ENCODE results near the gene TEX101. TPM values are rescaled to one million over a fixed set of nuclear protein-coding genes. Genes with fewer than 3 reads are reported as not detected.

TEX101 gene
- total RNA-seq, 4 donors from 2014 or later = not detected

DNA sequence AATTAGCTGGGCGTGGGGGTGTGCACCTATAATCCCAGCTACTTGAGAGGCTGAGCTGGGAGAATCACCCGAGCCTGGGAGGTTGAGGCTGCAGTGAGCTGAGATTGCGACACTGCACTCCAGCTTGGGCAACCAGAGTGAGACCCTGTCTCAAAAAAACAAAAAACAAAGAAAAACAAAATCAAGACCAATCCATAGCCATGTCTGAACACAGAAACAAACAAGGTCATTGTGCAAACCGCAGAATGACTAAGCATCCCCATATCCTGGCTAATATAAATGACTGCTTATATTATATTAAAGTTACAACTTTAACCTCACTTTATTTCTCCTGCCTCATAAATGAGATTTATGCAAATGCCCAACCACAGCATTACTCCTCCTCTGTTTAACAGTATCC, 53.0 kb downstream of the TEX101 start:
- in situ Hi-C loops (cut with MboI; ENCODE audit: low sequenced_read_pairs in 4 of 4) = no loop called here
- no peak for DNase-seq
- TF ChIP-seq, protein P1, sequence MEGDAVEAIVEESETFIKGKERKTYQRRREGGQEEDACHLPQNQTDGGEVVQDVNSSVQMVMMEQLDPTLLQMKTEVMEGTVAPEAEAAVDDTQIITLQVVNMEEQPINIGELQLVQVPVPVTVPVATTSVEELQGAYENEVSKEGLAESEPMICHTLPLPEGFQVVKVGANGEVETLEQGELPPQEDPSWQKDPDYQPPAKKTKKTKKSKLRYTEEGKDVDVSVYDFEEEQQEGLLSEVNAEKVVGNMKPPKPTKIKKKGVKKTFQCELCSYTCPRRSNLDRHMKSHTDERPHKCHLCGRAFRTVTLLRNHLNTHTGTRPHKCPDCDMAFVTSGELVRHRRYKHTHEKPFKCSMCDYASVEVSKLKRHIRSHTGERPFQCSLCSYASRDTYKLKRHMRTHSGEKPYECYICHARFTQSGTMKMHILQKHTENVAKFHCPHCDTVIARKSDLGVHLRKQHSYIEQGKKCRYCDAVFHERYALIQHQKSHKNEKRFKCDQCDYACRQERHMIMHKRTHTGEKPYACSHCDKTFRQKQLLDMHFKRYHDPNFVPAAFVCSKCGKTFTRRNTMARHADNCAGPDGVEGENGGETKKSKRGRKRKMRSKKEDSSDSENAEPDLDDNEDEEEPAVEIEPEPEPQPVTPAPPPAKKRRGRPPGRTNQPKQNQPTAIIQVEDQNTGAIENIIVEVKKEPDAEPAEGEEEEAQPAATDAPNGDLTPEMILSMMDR (IDR thresholded peaks at IDR 0.05 in 4 of 5, conservative IDR thresholded peaks at IDR 0.05 in 1 of 5) = no peak
- TF ChIP-seq POLR2A (IDR thresholded peaks at IDR 0.05) = no peak
- no peak for ATAC-seq
- H3K9me3 ChIP-seq = no peaks in the 10 kb centered on the region
- H3K27ac ChIP-seq = no peak overlapping the region
- no peaks in the 10 kb centered on the region for H3K36me3 ChIP-seq
- H3K27me3 ChIP-seq = peaks cover 12 to 32% (median 18%) of the 10 kb centered on the region in 3 donors
- H3K4me3 ChIP-seq = no peak overlapping the region
- intact Hi-C loops (cut with DNase I; ENCODE audit: low total_unique reads) = no loop called here
- H3K4me1 ChIP-seq = no peaks in the 10 kb centered on the region

Other genes starting within 250 kb of the TEX101 start
- gene PSG5, start 228.4 kb upstream of the TEX101 start, total RNA-seq = not detected
- gene PSG4, start 209.3 kb upstream of the TEX101 start, total RNA-seq = not detected
- not detected for gene PSG9, start 145.4 kb upstream of the TEX101 start, total RNA-seq
- gene CD177, start 61.2 kb upstream of the TEX101 start, total RNA-seq = 1 to 10 TPM in 3 of 4 donors, not detected in 1; 1.3 to 2.9 (median 2.6) TPM
- not detected for gene LYPD3, start 50.7 kb downstream of the TEX101 start, total RNA-seq
- 1 to 10 TPM; 1.5 to 9.6 (median 6.7) TPM for gene PHLDB3, start 89.9 kb downstream of the TEX101 start, total RNA-seq
- 10 to 100 TPM; 18.6 to 34.8 (median 29.2) TPM for gene ETHE1, start 112.3 kb downstream of the TEX101 start, total RNA-seq
- gene ZNF575, start 118.3 kb downstream of the TEX101 start, total RNA-seq = not detected
- 10 to 100 TPM in 3 of 4 donors, 1 to 10 TPM in 1; 9.3 to 20.3 (median 16.7) TPM for gene XRCC1, start 160.6 kb downstream of the TEX101 start, total RNA-seq
- 1 to 10 TPM in 1 of 4 donors, not detected in 3; 1.2 TPM for gene PINLYP, start 160.9 kb downstream of the TEX101 start, total RNA-seq
- 10 to 100 TPM; 20.2 to 25.8 (median 23.6) TPM for gene IRGQ, start 181.2 kb downstream of the TEX101 start, total RNA-seq
- 10 to 100 TPM in 2 of 4 donors, 1 to 10 TPM in 2; 6.9 to 19.8 (median 11.6) TPM for gene ZNF576, start 181.7 kb downstream of the TEX101 start, total RNA-seq
- gene SRRM5, start 197.2 kb downstream of the TEX101 start, total RNA-seq = under 1 TPM in 3 of 4 donors, not detected in 1; 0.09 to 0.49 (median 0.25) TPM
- gene ZNF428, start 204.7 kb downstream of the TEX101 start, total RNA-seq = 10 to 100 TPM; 15.4 to 26.7 (median 20.0) TPM
- gene CADM4, start 225.0 kb downstream of the TEX101 start, total RNA-seq = 1 to 10 TPM; 2.6 to 4.5 (median 4.2) TPM

All from gastrocnemius medialis (tissue), 4 donors.